ENCODE measurements around the gene SIRPB2.

SIRPB2 gene

GRCh38 chr20:1446536-1446935 lies 44.7 kb downstream of the SIRPB2 start:
- DNase-seq (ENCODE audit: low read depth in 1 of 2, low spot score in 1 of 2): no peak
- Histone ChIP-seq H3K27me3 (ENCODE audit: insufficient read depth, poor library complexity, severe bottlenecking) (no peaks in the 10 kb centered on the region), H3K4me3 (replicated peaks; ENCODE audit: insufficient read depth, low read length) (no peak overlapping the region), H3K27ac (replicated peaks) (no peak overlapping the region)
- no peak for TF ChIP-seq POLR2AphosphoS5 (IDR thresholded peaks at IDR 0.05; ENCODE audit: low read depth)
- no peak for TF ChIP-seq REST (IDR thresholded peaks at IDR 0.05; ENCODE audit: insufficient replicate concordance, low read depth)
- TF ChIP-seq, protein P1, sequence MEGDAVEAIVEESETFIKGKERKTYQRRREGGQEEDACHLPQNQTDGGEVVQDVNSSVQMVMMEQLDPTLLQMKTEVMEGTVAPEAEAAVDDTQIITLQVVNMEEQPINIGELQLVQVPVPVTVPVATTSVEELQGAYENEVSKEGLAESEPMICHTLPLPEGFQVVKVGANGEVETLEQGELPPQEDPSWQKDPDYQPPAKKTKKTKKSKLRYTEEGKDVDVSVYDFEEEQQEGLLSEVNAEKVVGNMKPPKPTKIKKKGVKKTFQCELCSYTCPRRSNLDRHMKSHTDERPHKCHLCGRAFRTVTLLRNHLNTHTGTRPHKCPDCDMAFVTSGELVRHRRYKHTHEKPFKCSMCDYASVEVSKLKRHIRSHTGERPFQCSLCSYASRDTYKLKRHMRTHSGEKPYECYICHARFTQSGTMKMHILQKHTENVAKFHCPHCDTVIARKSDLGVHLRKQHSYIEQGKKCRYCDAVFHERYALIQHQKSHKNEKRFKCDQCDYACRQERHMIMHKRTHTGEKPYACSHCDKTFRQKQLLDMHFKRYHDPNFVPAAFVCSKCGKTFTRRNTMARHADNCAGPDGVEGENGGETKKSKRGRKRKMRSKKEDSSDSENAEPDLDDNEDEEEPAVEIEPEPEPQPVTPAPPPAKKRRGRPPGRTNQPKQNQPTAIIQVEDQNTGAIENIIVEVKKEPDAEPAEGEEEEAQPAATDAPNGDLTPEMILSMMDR (IDR thresholded peaks at IDR 0.05; ENCODE audit: insufficient read depth, low read length): no peak
- no peak for TF ChIP-seq GABPA (IDR thresholded peaks at IDR 0.05; ENCODE audit: low read depth)
- no peak for TF ChIP-seq SPI1 (IDR thresholded peaks at IDR 0.05; ENCODE audit: borderline replicate concordance, low read depth)

- TF ChIP-seq SPI1 (IDR thresholded peaks at IDR 0.05; ENCODE audit: borderline replicate concordance, low read depth) (no peak), POLR2AphosphoS5 (IDR thresholded peaks at IDR 0.05; ENCODE audit: low read depth) (no peak), REST (IDR thresholded peaks at IDR 0.05; ENCODE audit: insufficient replicate concordance, low read depth) (no peak), GABPA (IDR thresholded peaks at IDR 0.05; ENCODE audit: low read depth) (no peak)
- TF ChIP-seq, protein P1 (IDR thresholded peaks at IDR 0.05; ENCODE audit: insufficient read depth, low read length): no peak
- Histone ChIP-seq H3K27me3 (ENCODE audit: insufficient read depth, poor library complexity, severe bottlenecking) (no peaks in the 10 kb centered on the region), H3K4me3 (replicated peaks; ENCODE audit: insufficient read depth, low read length) (no peak overlapping the region), H3K27ac (replicated peaks) (no peak overlapping the region)
- DNase-seq (ENCODE audit: low read depth in 1 of 2, low spot score in 1 of 2): no peak
Observed at GRCh38 chr20:1443085-1443484, 48.1 kb downstream of the SIRPB2 start.

GRCh38 chr20:1442304-1442703 lies 48.9 kb downstream of the SIRPB2 start:
- DNase-seq (ENCODE audit: low read depth in 1 of 2, low spot score in 1 of 2): no peak
- TF ChIP-seq, protein P1 (IDR thresholded peaks at IDR 0.05; ENCODE audit: insufficient read depth, low read length): no peak
- TF ChIP-seq REST (IDR thresholded peaks at IDR 0.05; ENCODE audit: insufficient replicate concordance, low read depth): no peak
- TF ChIP-seq GABPA (IDR thresholded peaks at IDR 0.05; ENCODE audit: low read depth): no peak
- no peak for TF ChIP-seq POLR2AphosphoS5 (IDR thresholded peaks at IDR 0.05; ENCODE audit: low read depth)
- TF ChIP-seq SPI1 (IDR thresholded peaks at IDR 0.05; ENCODE audit: borderline replicate concordance, low read depth): no peak
- Histone ChIP-seq H3K4me3 (replicated peaks; ENCODE audit: insufficient read depth, low read length) (no peak overlapping the region), H3K27me3 (ENCODE audit: insufficient read depth, poor library complexity, severe bottlenecking) (no peaks in the 10 kb centered on the region), H3K27ac (replicated peaks) (no peak overlapping the region)
